A673 (cell line): Measurements from ENCODE around the gene GALNT10. TPM values are rescaled to one million over a fixed set of nuclear protein-coding genes. Genes with fewer than 3 reads are reported as not detected.

Experiments
- BruUV-seq: library from RNA; stranded (reverse); fragments of 400-500 nt; replicated peaks from 2 replicates; lab custom pipeline; 2021; lab: Mats Ljungman, UMichigan
- CTCF ChIA-PET: fragments of 300-600 bp; sonication (Branson Sonifier 250); formaldehyde crosslinking; loops from one replicate; lab custom pipeline; 2022; ENCODE audit warnings: antibody characterized with exemption; lab: Charles Lee
- POLR2A ChIA-PET: fragments of 300-600 bp; sonication (Branson Sonifier 250); formaldehyde crosslinking; loops from one replicate; lab custom pipeline; 2022; ENCODE audit warnings: antibody characterized with exemption; ENCODE audit not compliant: low non-redundant PET; lab: Charles Lee
- DNase-seq: peaks from one replicate; pipeline ENCODE4 v3.0.0-alpha.2; 2015; ENCODE audit warnings: low spot score
- H3K27ac ChIP-seq: fragments of 200-600 bp; sonication (generic); 2 replicates; pipeline ENCODE4 v1.5.1; 2016; ENCODE audit warnings: mixed run types, low read depth, mild to moderate bottlenecking, mixed read lengths, antibody characterized with exemption, low read length; ENCODE audit not compliant: poor library complexity, severe bottlenecking
- H3K27me3 ChIP-seq: fragments of 200-600 bp; sonication (generic); replicated peaks from 2 replicates; pipeline ENCODE4 v1.6.1; 2017; ENCODE audit warnings: mixed run types, low read depth, mild to moderate bottlenecking, mixed read lengths, antibody characterized with exemption, low read length; ENCODE audit not compliant: insufficient read depth, poor library complexity
- H3K36me3 ChIP-seq: fragments of 200-600 bp; sonication (generic); 2 replicates; pipeline ENCODE4 v1.6.1; 2016; ENCODE audit warnings: mixed run types, mild to moderate bottlenecking, mixed read lengths, antibody characterized with exemption, low read length; ENCODE audit not compliant: insufficient read depth, poor library complexity, severe bottlenecking
- H3K4me1 ChIP-seq: fragments of 200-600 bp; sonication (generic); 2 replicates; pipeline ENCODE4 v1.6.1; 2017; ENCODE audit warnings: mixed run types, mild to moderate bottlenecking, mixed read lengths, antibody characterized with exemption, low read length; ENCODE audit not compliant: insufficient read depth, poor library complexity, severe bottlenecking
- H3K4me3 ChIP-seq: fragments of 200-600 bp; sonication (generic); 2 replicates; pipeline ENCODE4 v1.5.1; 2016; ENCODE audit warnings: low read depth, mixed run types, mild to moderate bottlenecking, mixed read lengths, low read length; ENCODE audit not compliant: poor library complexity, severe bottlenecking
- H3K9me3 ChIP-seq: fragments of 200-600 bp; sonication (generic); 2 replicates; pipeline ENCODE4 v1.6.1; 2016; ENCODE audit warnings: mixed run types, low read depth, mild to moderate bottlenecking, mixed read lengths, antibody characterized with exemption, low read length; ENCODE audit not compliant: poor library complexity, severe bottlenecking
- CTCF ChIP-seq: fragments of 300-800, 200-600 bp; sonication (generic); conservative IDR thresholded peaks from 2 replicates; pipeline ENCODE4 v1.5.1; 2017; ENCODE audit warnings: low read depth, mild to moderate bottlenecking, antibody characterized with exemption, low read length, moderate library complexity, mixed read lengths
- EZH2 ChIP-seq: fragments of 200-600 bp; sonication (generic); IDR thresholded peaks from 2 replicates; pipeline ENCODE4 v1.6.1; 2017; ENCODE audit warnings: borderline replicate concordance, low read depth, mild to moderate bottlenecking, mixed read lengths, antibody characterized with exemption, low read length; ENCODE audit not compliant: poor library complexity, severe bottlenecking
- intact Hi-C: fragments of 100-400 bp; cut with micrococcal nuclease; formaldehyde crosslinking; loops from one replicate; pipeline ENCODE4 v1.10.0; 2022; ENCODE audit not compliant: unreplicated experiment
- total RNA-seq: library from RNA; stranded (reverse); gene quantifications from 2 replicates; pipeline ENCODE4 v1.2.3, GENCODE V29; 2021

The GALNT10 gene
- total RNA-seq, 1 experiment from 2014 or later, result 17.9 TPM

- TF ChIP-seq CTCF, result no peak
- TF ChIP-seq EZH2, result no peak
- no peaks in the 10 kb centered on the region for H3K36me3 ChIP-seq
- no peak overlapping the region for H3K27ac ChIP-seq
- H3K9me3 ChIP-seq, result no peaks in the 10 kb centered on the region
- peaks cover 52% of the 10 kb centered on the region for H3K4me1 ChIP-seq
- no peaks in the 10 kb centered on the region for H3K27me3 ChIP-seq
- BruUV-seq, result no TSS peak
- CTCF ChIA-PET, result no interaction called here
- POLR2A ChIA-PET, result no interaction called here
- H3K4me3 ChIP-seq, result no peak overlapping the region
- intact Hi-C loops, result no loop called here
- DNase-seq, result no peak
Measured at GRCh38 chr5:154365823-154366222, 175.3 kb downstream of the GALNT10 start.

GRCh38 chr5:154366353-154366752 is 175.8 kb downstream of the GALNT10 start:
- CTCF ChIA-PET, result no interaction called here
- TF ChIP-seq CTCF (no peak), EZH2 (no peak)
- H3K4me3 ChIP-seq, result no peak overlapping the region
- H3K36me3 ChIP-seq, result no peaks in the 10 kb centered on the region
- no peaks in the 10 kb centered on the region for H3K27me3 ChIP-seq
- H3K27ac ChIP-seq, result no peak overlapping the region
- no peaks in the 10 kb centered on the region for H3K9me3 ChIP-seq
- BruUV-seq, result no TSS peak
- POLR2A ChIA-PET, result no interaction called here
- H3K4me1 ChIP-seq, result peaks cover 53% of the 10 kb centered on the region
- no peak for DNase-seq
- intact Hi-C loops, result no loop called here

GRCh38 chr5:154367101-154367500 is 176.6 kb downstream of the GALNT10 start:
- no peaks in the 10 kb centered on the region for H3K36me3 ChIP-seq
- ChIA-PET CTCF (no interaction called here), POLR2A (no interaction called here)
- no peaks in the 10 kb centered on the region for H3K9me3 ChIP-seq
- H3K27ac ChIP-seq, result peak overlapping the region; percentile 72
- no peak overlapping the region for H3K4me3 ChIP-seq
- intact Hi-C loops, result no loop called here
- no peak for DNase-seq
- BruUV-seq, result no TSS peak
- TF ChIP-seq CTCF (no peak), EZH2 (no peak)
- peaks cover 60% of the 10 kb centered on the region for H3K4me1 ChIP-seq
- no peaks in the 10 kb centered on the region for H3K27me3 ChIP-seq
